PC-9 (cell line): ENCODE data around the gene IRF2BPL. TPM values are rescaled to one million over a fixed set of nuclear protein-coding genes. Genes with fewer than 3 reads are reported as not detected.

Experiments
- BruUV-seq: library from RNA; stranded (reverse); fragments of 400-500 nt; replicated peaks from 2 replicates; lab custom pipeline; 2021; lab: Mats Ljungman, UMichigan
- CTCF ChIA-PET: fragments of 300-600 bp; sonication (Branson Sonifier 250); formaldehyde crosslinking; loops from one replicate; lab custom pipeline; 2022; ENCODE audit warnings: antibody characterized with exemption; lab: Charles Lee
- POLR2A ChIA-PET: fragments of 300-600 bp; sonication (Branson Sonifier 250); formaldehyde crosslinking; loops from one replicate; lab custom pipeline; 2022; ENCODE audit warnings: antibody characterized with exemption; ENCODE audit not compliant: unreplicated experiment; lab: Charles Lee
- DNase-seq, 2 experiments: peaks; one replicate each; pipeline versions ENCODE4 v3.0.0 to v3.0.0-alpha.2; 2015 to 2022; ENCODE audit warnings: mixed read lengths in 1 of 2
- H2AFZ ChIP-seq: fragments of 200-600 bp; sonication (generic); 2 replicates; pipeline ENCODE4 v1.8.1; 2017; ENCODE audit warnings: antibody characterized with exemption
- H3F3A ChIP-seq: fragments of 200-600 bp; sonication (generic); 2 replicates; pipeline ENCODE4 v1.8.1; 2017; ENCODE audit warnings: antibody characterized with exemption, mild to moderate bottlenecking, low read depth; ENCODE audit not compliant: insufficient read depth
- H3K27ac ChIP-seq: fragments of 200-600 bp; sonication (generic); 2 replicates; pipeline ENCODE4 v1.6.1; 2016; ENCODE audit warnings: mixed run types
- H3K27me3 ChIP-seq: fragments of 200-600 bp; sonication (generic); 2 replicates; pipeline ENCODE4 v1.6.1; 2016; ENCODE audit warnings: low read depth, mixed run types; ENCODE audit not compliant: insufficient read depth
- H3K36me3 ChIP-seq: fragments of 200-600 bp; sonication (generic); 2 replicates; pipeline ENCODE4 v1.6.1; 2016; ENCODE audit warnings: low read depth, mixed run types
- H3K4me1 ChIP-seq: fragments of 200-600 bp; sonication (generic); replicated peaks from 2 replicates; pipeline ENCODE4 v1.6.1; 2016; ENCODE audit warnings: mixed run types; ENCODE audit not compliant: insufficient read depth
- H3K4me2 ChIP-seq: fragments of 200-600 bp; sonication (generic); 2 replicates; pipeline ENCODE4 v1.6.1; 2017; ENCODE audit warnings: mixed run types
- H3K4me3 ChIP-seq: fragments of 200-600 bp; sonication (generic); 2 replicates; pipeline ENCODE4 v1.6.1; 2016; ENCODE audit warnings: mixed run types
- H3K79me2 ChIP-seq: fragments of 200-600 bp; sonication (generic); 2 replicates; pipeline ENCODE4 v1.6.1; 2017; ENCODE audit warnings: low read depth, mixed run types
- H3K9me2 ChIP-seq: fragments of 200-600 bp; sonication (generic); 2 replicates; pipeline ENCODE4 v1.8.1; 2017; ENCODE audit warnings: mild to moderate bottlenecking; ENCODE audit not compliant: insufficient read depth
- H3K9me3 ChIP-seq: fragments of 200-600 bp; sonication (generic); 2 replicates; pipeline ENCODE4 v1.8.1; 2016; ENCODE audit warnings: low read depth; ENCODE audit not compliant: insufficient read depth
- H4K20me1 ChIP-seq: fragments of 200-600 bp; sonication (generic); 2 replicates; pipeline ENCODE4 v1.8.1; 2017; ENCODE audit not compliant: insufficient read depth
- CTCF ChIP-seq: fragments of 200-600 bp; sonication (generic); conservative IDR thresholded peaks from 2 replicates; pipeline ENCODE4 v1.6.1; 2017; ENCODE audit warnings: mixed run types, antibody characterized with exemption, mild to moderate bottlenecking, moderate library complexity
- EZH2 ChIP-seq: fragments of 200-600 bp; sonication (generic); IDR thresholded peaks from 2 replicates; pipeline ENCODE4 v1.8.0; 2017; ENCODE audit warnings: antibody characterized with exemption, low read depth
- intact Hi-C: fragments of 100-400 bp; cut with micrococcal nuclease; formaldehyde crosslinking; loops from one replicate; pipeline ENCODE4 v1.10.0; 2022; ENCODE audit not compliant: unreplicated experiment
- total RNA-seq: library from RNA; stranded (reverse); gene quantifications from 2 replicates; pipeline ENCODE4 v1.2.3, GENCODE V29; 2021

IRF2BPL gene
- total RNA-seq, 1 experiment from 2014 or later, result 74.6 TPM

GRCh38 chr14:77026166-77026929, 2.2 kb downstream of the IRF2BPL start:
- CTCF ChIA-PET, result interaction anchor here (0.7 to 2.5 kb wide), 7 partner anchors 41 to 112 kb away, joined by 3 to 11 read pairs (median 4); no protein-coding TSS in a partner anchor
- intact Hi-C loops, result no loop called here

GRCh38 chr14:77025744-77026165, 2.8 kb downstream of the IRF2BPL start:
- POLR2A ChIA-PET, result interaction anchor here (0.6 to 0.9 kb wide), 5 partner anchors 42 to 107 kb away, joined by 3 to 17 read pairs (median 4); no protein-coding TSS in a partner anchor

More at GRCh38 chr14:77026166-77026929, 2.2 kb downstream of the IRF2BPL start:
- H3K27ac ChIP-seq, result peak overlapping the region; percentile 88
- H3K4me1 ChIP-seq, result peaks cover 59% of the 10 kb centered on the region
- BruUV-seq, result no TSS peak
- peaks cover 16% of the 10 kb centered on the region for H3K36me3 ChIP-seq
- H4K20me1 ChIP-seq, result peaks cover 13% of the 10 kb centered on the region
- TF ChIP-seq CTCF (no peak), EZH2 (no peak)
- H3K4me3 ChIP-seq, result peak overlapping the region; percentile 64
- no peaks in the 10 kb centered on the region for H3K27me3 ChIP-seq
- H3K4me2 ChIP-seq, result peak overlapping the region; percentile 92
- H3K9me2 ChIP-seq, result no peaks in the 10 kb centered on the region
- no peak overlapping the region for H2AFZ ChIP-seq
- no peaks in the 10 kb centered on the region for H3K9me3 ChIP-seq
- peaks cover 63% of the 10 kb centered on the region for H3F3A ChIP-seq
- DNase-seq, result peak; percentile 56 to 73
- peaks cover 83% of the 10 kb centered on the region for H3K79me2 ChIP-seq
- POLR2A ChIA-PET, result interaction anchor here (0.7 kb wide), 2 partner anchors 83 to 84 kb away, joined by 3 to 9 read pairs; no protein-coding TSS in a partner anchor

More at GRCh38 chr14:77025744-77026165, 2.8 kb downstream of the IRF2BPL start:
- Histone ChIP-seq H3K27me3 (no peaks in the 10 kb centered on the region), H2AFZ (no peak overlapping the region), H3K9me2 (no peaks in the 10 kb centered on the region), H3K79me2 (peaks cover 81% of the 10 kb centered on the region), H3F3A (peaks cover 60% of the 10 kb centered on the region), H3K9me3 (no peaks in the 10 kb centered on the region), H3K36me3 (peaks cover 16% of the 10 kb centered on the region), H3K4me1 (peaks cover 56% of the 10 kb centered on the region), H3K4me2 (peak overlapping the region; percentile 92), H3K4me3 (peak overlapping the region; percentile 64), H4K20me1 (peaks cover 13% of the 10 kb centered on the region), H3K27ac (peak overlapping the region; percentile 88)
- BruUV-seq, result no TSS peak
- intact Hi-C loops, result no loop called here
- DNase-seq, result peak in 1 of 2 experiments; percentile 37
- TF ChIP-seq EZH2, result no peak
- TF ChIP-seq CTCF, result no peak
- CTCF ChIA-PET, result interaction anchor here (0.7 to 2.5 kb wide), 8 partner anchors 17 to 103 kb away, joined by 3 to 13 read pairs (median 6); no protein-coding TSS in a partner anchor
